H9 (cell line): ENCODE data around the gene ARHGAP30. TPM values are rescaled to one million over a fixed set of nuclear protein-coding genes. Genes with fewer than 3 reads are reported as not detected.

ENCODE experiments used
- DNase-seq: peaks from one replicate; pipeline ENCODE4 v3.0.0-alpha.2; 2017
- H2AFZ ChIP-seq: one replicate; pipeline ENCODE4 v1.6.1; 2013; ENCODE audit warnings: mild to moderate bottlenecking, low read length, control low read depth, moderate library complexity
- H2AK5ac ChIP-seq: 2 replicates; pipeline ENCODE4 v1.6.1; 2013; ENCODE audit warnings: low read length, control low read depth, mixed read lengths; ENCODE audit not compliant: insufficient read length
- H2BK120ac ChIP-seq: one replicate; pipeline ENCODE4 v1.6.1; 2013; ENCODE audit warnings: low read depth, mild to moderate bottlenecking, low read length, control low read depth, inconsistent platforms; ENCODE audit not compliant: poor library complexity, severe bottlenecking
- H2BK12ac ChIP-seq: 2 replicates; pipeline ENCODE4 v1.6.1; 2013; ENCODE audit warnings: low read length, control low read depth, mixed read lengths, low read depth; ENCODE audit not compliant: insufficient read length
- H2BK15ac ChIP-seq: 2 replicates; pipeline ENCODE4 v1.6.1; 2013; ENCODE audit warnings: low read depth, low read length, control low read depth
- H2BK20ac ChIP-seq: one replicate; pipeline ENCODE4 v1.6.1; 2013; ENCODE audit warnings: low read depth, mild to moderate bottlenecking, low read length, control low read depth, inconsistent platforms; ENCODE audit not compliant: poor library complexity, severe bottlenecking
- H2BK5ac ChIP-seq: 2 replicates; pipeline ENCODE4 v1.6.1; 2013; ENCODE audit warnings: low read length, control low read depth, mixed read lengths; ENCODE audit not compliant: insufficient read length
- H3K14ac ChIP-seq: 2 replicates; pipeline ENCODE4 v1.6.1; 2013; ENCODE audit warnings: low read length, control low read depth; ENCODE audit not compliant: insufficient read depth
- H3K18ac ChIP-seq: 2 replicates; pipeline ENCODE4 v1.6.1; 2013; ENCODE audit warnings: low read depth, mild to moderate bottlenecking, mixed read lengths, low read length, control low read depth; ENCODE audit not compliant: insufficient read length
- H3K23ac ChIP-seq: 2 replicates; pipeline ENCODE4 v1.6.1; 2013; ENCODE audit warnings: low read length, control low read depth, mixed read lengths, low read depth; ENCODE audit not compliant: insufficient read length
- H3K23me2 ChIP-seq: 2 replicates; pipeline ENCODE4 v1.6.1; 2013; ENCODE audit warnings: low read depth, mild to moderate bottlenecking, mixed read lengths, low read length, control low read depth; ENCODE audit not compliant: insufficient read length, poor library complexity, severe bottlenecking
- H3K27ac ChIP-seq: 2 replicates; pipeline ENCODE4 v1.5.1; 2013; ENCODE audit warnings: low read length, control low read depth, mixed read lengths, low read depth; ENCODE audit not compliant: insufficient read length
- H3K27me3 ChIP-seq: 2 replicates; pipeline ENCODE4 v1.6.1; 2013; ENCODE audit warnings: low read length, control low read depth, inconsistent platforms; ENCODE audit not compliant: insufficient read depth
- H3K4ac ChIP-seq: 2 replicates; pipeline ENCODE4 v1.6.1; 2013; ENCODE audit warnings: low read depth, mild to moderate bottlenecking, control low read depth, inconsistent platforms, low read length, moderate library complexity
- H3K4me1 ChIP-seq: 2 replicates; pipeline ENCODE4 v1.6.1; 2013; ENCODE audit warnings: low read length, control low read depth, inconsistent platforms; ENCODE audit not compliant: insufficient read depth
- H3K4me2 ChIP-seq: 2 replicates; pipeline ENCODE4 v1.6.1; 2013; ENCODE audit warnings: low read length, control low read depth, mixed read lengths; ENCODE audit not compliant: insufficient read length, insufficient read depth
- H3K56ac ChIP-seq: 2 replicates; pipeline ENCODE4 v1.6.1; 2013; ENCODE audit warnings: low read depth, mild to moderate bottlenecking, mixed read lengths, low read length, control low read depth; ENCODE audit not compliant: insufficient read length
- H3K79me1 ChIP-seq: 2 replicates; pipeline ENCODE4 v1.6.1; 2013; ENCODE audit warnings: low read depth, mild to moderate bottlenecking, moderate library complexity, low read length, control low read depth, inconsistent platforms; ENCODE audit not compliant: insufficient read depth, poor library complexity, severe bottlenecking
- H3K79me2 ChIP-seq: 2 replicates; pipeline ENCODE4 v1.6.1; 2013; ENCODE audit warnings: low read length, control low read depth, inconsistent platforms; ENCODE audit not compliant: insufficient read depth
- H3K9ac ChIP-seq: 2 replicates; pipeline ENCODE4 v1.6.1; 2013; ENCODE audit warnings: low read length, control low read depth, mixed read lengths; ENCODE audit not compliant: insufficient read length; ENCODE audit errors: extremely low read depth
- H3K9me3 ChIP-seq: one replicate; pipeline ENCODE4 v1.6.1; 2013; ENCODE audit warnings: low read depth, low read length, inconsistent platforms; ENCODE audit not compliant: control insufficient read depth
- H3T11ph ChIP-seq: one replicate; pipeline ENCODE4 v1.6.1; 2013; ENCODE audit warnings: mild to moderate bottlenecking, low read length, control low read depth, inconsistent platforms
- H4K20me1 ChIP-seq: one replicate; pipeline ENCODE4 v1.6.1; 2013; ENCODE audit not compliant: control insufficient read depth, insufficient read length, insufficient read depth
- H4K5ac ChIP-seq: 2 replicates; pipeline ENCODE4 v1.6.1; 2013; ENCODE audit warnings: low read depth, mild to moderate bottlenecking, mixed read lengths, low read length, control low read depth; ENCODE audit not compliant: insufficient read length
- H4K8ac ChIP-seq: replicated peaks from 2 replicates; pipeline ENCODE4 v1.6.1; 2013; ENCODE audit warnings: low read length, control low read depth, mixed read lengths, low read depth; ENCODE audit not compliant: insufficient read length
- H4K91ac ChIP-seq: 2 replicates; pipeline ENCODE4 v1.6.1; 2013; ENCODE audit warnings: low read depth, mild to moderate bottlenecking, moderate library complexity, mixed read lengths, low read length, control low read depth; ENCODE audit not compliant: insufficient read length
- H3K27ac Mint-ChIP-seq, 3 experiments: 2 replicates in 2 of 3; 3 replicates in 1 of 3; pipeline ENCODE4 v1.8.0; 2020 to 2021; ENCODE audit warnings: mixed read lengths in 3 of 3, mild to moderate bottlenecking in 1 of 3, moderate library complexity in 1 of 3
- H3K27me3 Mint-ChIP-seq: 2 replicates; pipeline ENCODE4 v1.8.0; 2021; ENCODE audit warnings: low read depth, mild to moderate bottlenecking, moderate library complexity, mixed read lengths
- H3K36me3 Mint-ChIP-seq, 3 experiments: 2 replicates in 2 of 3; 3 replicates in 1 of 3; pipeline ENCODE4 v1.8.0; 2020 to 2021; ENCODE audit warnings: low read depth in 3 of 3, mixed read lengths in 3 of 3; ENCODE audit not compliant: insufficient read depth in 1 of 3
- H3K4me1 Mint-ChIP-seq, 2 experiments: 2 replicates each; pipeline ENCODE4 v1.8.0; 2020; ENCODE audit warnings: mixed read lengths in 2 of 2
- H3K4me3 Mint-ChIP-seq, 2 experiments: 2 replicates in 1 of 2; 3 replicates in 1 of 2; pipeline ENCODE4 v1.8.0; 2020 to 2021; ENCODE audit warnings: mild to moderate bottlenecking in 2 of 2, mixed read lengths in 2 of 2, moderate library complexity in 1 of 2
- H3K9me3 Mint-ChIP-seq, 2 experiments: 2 replicates in 1 of 2; 3 replicates in 1 of 2; pipeline ENCODE4 v1.8.0; 2020; ENCODE audit warnings: mild to moderate bottlenecking in 2 of 2, mixed read lengths in 2 of 2, moderate library complexity in 1 of 2
- CTCF ChIP-seq: fragments of 200-600 bp; sonication (generic); conservative IDR thresholded peaks from 3 replicates; pipeline ENCODE4 v1.8.0; 2021; ENCODE audit warnings: antibody characterized with exemption, mild to moderate bottlenecking
- WGBS: extraction: QIAGEN DNeasy Blood & Tissue Kit; methylation state at CpG from one replicate; pipeline ENCODE4 v1.1.7; 2013; ENCODE audit warnings: missing lambda C conversion rate, low lambda C conversion rate, mixed read lengths; ENCODE audit not compliant: insufficient read length; ENCODE audit errors: extremely low coverage; 5-methylcytosine and 5-hydroxymethylcytosine counted together
- total RNA-seq: library from RNA; stranded (reverse); gene quantifications from 2 replicates; pipeline ENCODE4 v1.2.1, GENCODE V29; 2021

Gene ARHGAP30
- total RNA-seq, 1 experiment from 2014 or later = 0.13 TPM

- peaks cover 53 to 54% of the 10 kb centered on the region in 2 experiments for H3K4me1 Mint-ChIP-seq
- H4K20me1 ChIP-seq = no peaks in the 10 kb centered on the region
- no CpG with 5 or more reads among the region's 10 CpGs for WGBS
- H3T11ph ChIP-seq = no peak overlapping the region
- no peaks in the 10 kb centered on the region for H3K23me2 ChIP-seq
- no peaks in the 10 kb centered on the region for H3K36me3 Mint-ChIP-seq
- H2AFZ ChIP-seq = no peak overlapping the region
- no peak overlapping the region for H3K23ac ChIP-seq
- TF ChIP-seq CTCF = no peak
- H3K27me3 ChIP-seq = no peaks in the 10 kb centered on the region
- no peak overlapping the region for H3K18ac ChIP-seq
- H3K27me3 Mint-ChIP-seq = no peaks in the 10 kb centered on the region; the same call in 1 of the 2 replicates
- no peaks in the 10 kb centered on the region for H3K9me3 Mint-ChIP-seq
- no peaks in the 10 kb centered on the region for H3K9me3 ChIP-seq
- H3K56ac ChIP-seq = no peak overlapping the region
- H2BK20ac ChIP-seq = no peak overlapping the region
- H2BK15ac ChIP-seq = no peak overlapping the region
- H3K79me2 ChIP-seq = no peaks in the 10 kb centered on the region
- H3K4me1 ChIP-seq = no peaks in the 10 kb centered on the region
- no peak overlapping the region for H2BK12ac ChIP-seq
- H3K4ac ChIP-seq = no peak overlapping the region
- no peak overlapping the region for H3K27ac ChIP-seq
- no peak overlapping the region for H3K9ac ChIP-seq
- H4K91ac ChIP-seq = no peak overlapping the region
- H2BK5ac ChIP-seq = no peak overlapping the region
- no peak overlapping the region for H4K5ac ChIP-seq
- no peak overlapping the region for H3K14ac ChIP-seq
- no peak overlapping the region for H3K4me2 ChIP-seq
- H2BK120ac ChIP-seq = no peak overlapping the region
- no peak overlapping the region for H3K4me3 Mint-ChIP-seq
- H3K27ac Mint-ChIP-seq = no peak overlapping the region
- H2AK5ac ChIP-seq = no peak overlapping the region
- H4K8ac ChIP-seq = no peak overlapping the region
- H3K79me1 ChIP-seq = no peaks in the 10 kb centered on the region
- DNase-seq = no peak
Measured at GRCh38 chr1:161083748-161084596, 14.3 kb upstream of the ARHGAP30 start.
